Measurements from ENCODE around the gene RNF151.

Gene RNF151

DNA sequence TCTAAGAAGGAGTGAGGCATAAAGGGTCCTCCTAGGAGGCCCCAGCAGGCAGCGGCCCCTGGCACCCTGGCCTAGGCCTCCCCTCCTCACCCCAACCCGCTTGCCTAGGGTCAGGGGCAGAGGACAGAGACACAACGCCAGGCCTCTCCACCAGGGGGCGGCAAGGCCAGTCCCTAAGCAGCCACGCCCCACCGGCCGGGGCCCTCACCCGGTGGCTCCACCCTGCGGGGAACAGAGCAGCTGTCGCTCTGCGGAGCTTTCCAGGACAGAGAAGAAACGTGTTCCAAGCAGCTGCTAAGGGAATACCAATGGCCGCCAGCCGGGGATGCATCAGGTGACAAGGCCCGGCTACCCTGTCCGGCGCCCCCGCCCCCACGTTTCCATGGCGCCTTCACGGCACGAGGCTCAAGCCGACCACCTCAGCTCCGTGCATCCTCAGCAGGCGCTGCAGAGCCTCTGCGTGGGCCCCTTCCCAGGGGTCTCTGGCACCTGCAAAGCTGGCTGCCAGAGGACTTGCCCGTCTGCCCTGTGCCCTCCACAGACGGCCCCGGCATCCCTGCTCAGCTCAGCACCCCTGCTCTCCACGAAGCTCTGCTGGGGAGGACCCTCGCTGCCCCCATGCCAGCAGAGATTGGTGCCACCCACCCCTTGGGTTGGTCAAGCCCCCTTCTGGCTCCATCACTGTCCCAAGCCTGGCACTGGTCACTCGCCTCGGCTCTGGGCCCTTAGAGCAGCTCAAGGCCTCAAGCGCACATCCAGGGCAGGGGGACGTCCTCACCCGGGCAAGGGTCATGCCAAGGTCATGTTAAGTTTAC lies 37.4 kb downstream of the RNF151 start:
- TF ChIP-seq, protein P1, sequence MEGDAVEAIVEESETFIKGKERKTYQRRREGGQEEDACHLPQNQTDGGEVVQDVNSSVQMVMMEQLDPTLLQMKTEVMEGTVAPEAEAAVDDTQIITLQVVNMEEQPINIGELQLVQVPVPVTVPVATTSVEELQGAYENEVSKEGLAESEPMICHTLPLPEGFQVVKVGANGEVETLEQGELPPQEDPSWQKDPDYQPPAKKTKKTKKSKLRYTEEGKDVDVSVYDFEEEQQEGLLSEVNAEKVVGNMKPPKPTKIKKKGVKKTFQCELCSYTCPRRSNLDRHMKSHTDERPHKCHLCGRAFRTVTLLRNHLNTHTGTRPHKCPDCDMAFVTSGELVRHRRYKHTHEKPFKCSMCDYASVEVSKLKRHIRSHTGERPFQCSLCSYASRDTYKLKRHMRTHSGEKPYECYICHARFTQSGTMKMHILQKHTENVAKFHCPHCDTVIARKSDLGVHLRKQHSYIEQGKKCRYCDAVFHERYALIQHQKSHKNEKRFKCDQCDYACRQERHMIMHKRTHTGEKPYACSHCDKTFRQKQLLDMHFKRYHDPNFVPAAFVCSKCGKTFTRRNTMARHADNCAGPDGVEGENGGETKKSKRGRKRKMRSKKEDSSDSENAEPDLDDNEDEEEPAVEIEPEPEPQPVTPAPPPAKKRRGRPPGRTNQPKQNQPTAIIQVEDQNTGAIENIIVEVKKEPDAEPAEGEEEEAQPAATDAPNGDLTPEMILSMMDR (IDR thresholded peaks at IDR 0.05; ENCODE audit: insufficient read depth, low read depth, low read length, missing control alignments): peak; percentile 95
- H3K4me3 ChIP-seq (ENCODE audit: low read depth, low read length): no peak overlapping the region

DNA sequence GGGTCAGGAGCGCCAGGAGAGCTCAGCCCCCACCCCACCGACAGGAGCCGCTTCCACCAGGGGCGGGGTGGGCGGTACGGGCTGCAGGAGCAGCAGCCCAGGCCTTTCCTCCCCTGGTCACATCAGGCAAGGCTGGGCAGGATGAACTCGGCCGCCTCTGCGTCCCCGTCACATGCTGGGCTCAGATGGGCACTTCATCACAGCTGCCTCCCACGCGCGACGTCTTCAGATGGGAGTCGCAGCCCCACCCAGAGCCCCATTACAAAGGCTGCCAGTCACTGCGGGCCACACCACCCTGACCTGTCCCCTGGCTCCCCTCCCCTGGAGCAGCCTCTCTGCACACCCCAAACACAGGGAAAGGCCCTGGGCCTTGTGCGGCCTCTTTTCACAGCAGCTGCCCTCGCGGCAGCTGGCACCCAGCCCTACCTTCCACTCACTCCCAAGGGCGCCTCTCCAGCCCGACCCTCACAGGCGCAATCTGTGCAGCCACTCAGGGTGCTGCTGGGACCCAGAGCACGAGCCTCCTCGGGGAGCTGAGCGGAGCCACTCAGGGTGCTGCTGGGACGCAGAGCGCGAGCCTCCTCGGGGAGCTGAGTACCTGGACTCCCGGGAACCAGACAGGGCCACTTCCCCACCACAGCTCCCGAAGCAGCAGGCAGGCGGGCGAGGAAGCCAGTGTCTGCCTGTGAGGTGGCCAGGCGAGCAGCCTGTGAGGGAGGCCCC lies 38.3 kb downstream of the RNF151 start:
- no peak overlapping the region for H3K4me3 ChIP-seq (ENCODE audit: low read depth, low read length)
- no peak for DNase-seq (ENCODE audit: low read depth)
- TF ChIP-seq, protein P1 (IDR thresholded peaks at IDR 0.05; ENCODE audit: insufficient read depth, low read depth, low read length, missing control alignments): no peak

More for the DNA sequence above, 37.4 kb downstream of the RNF151 start:
- DNase-seq (ENCODE audit: low read depth): peak; percentile 91

DNA sequence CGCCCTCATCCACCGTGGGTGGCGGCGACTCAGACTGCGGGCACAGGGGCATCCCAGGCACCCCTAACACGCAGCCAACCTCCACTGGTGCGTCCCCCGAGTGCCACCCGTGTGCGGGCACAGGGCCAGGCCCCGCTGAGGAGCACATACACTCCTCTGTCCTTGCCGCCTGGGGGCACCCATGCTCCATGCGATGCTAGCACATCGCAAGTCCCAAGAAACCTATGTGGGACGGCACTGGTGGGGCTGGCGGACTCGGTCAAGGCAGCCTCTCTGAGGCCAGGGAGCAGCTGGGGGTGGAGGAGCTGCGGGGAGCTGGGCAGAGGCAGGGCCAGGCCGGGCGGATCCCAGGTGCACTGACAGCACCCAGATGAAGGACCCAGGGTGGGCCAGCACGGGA lies 39.0 kb downstream of the RNF151 start:
- no peak overlapping the region for H3K4me3 ChIP-seq (ENCODE audit: low read depth, low read length)
- TF ChIP-seq, protein P1 (IDR thresholded peaks at IDR 0.05; ENCODE audit: insufficient read depth, low read depth, low read length, missing control alignments): no peak
- DNase-seq (ENCODE audit: low read depth): no peak

DNA sequence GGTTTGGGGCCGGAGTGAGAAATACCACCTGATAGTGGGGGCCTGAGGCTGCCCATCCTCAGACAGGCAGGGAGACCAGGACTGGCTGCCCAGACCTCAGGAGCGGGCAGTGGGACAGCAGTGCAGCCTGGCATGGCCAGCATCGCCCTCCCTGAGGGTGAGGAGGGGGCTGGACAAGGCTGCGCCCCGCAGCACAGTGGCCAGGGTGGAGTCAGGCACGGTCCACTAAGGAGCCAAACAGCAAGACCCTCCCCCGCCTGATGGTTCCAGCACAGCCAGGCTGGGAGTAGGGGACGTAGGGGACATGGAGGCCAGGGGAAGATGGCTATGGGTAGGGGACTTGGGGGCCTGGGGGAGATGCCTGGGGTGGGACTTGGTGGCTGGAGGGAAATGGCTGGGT lies 39.7 kb downstream of the RNF151 start:
- TF ChIP-seq, protein P1 (IDR thresholded peaks at IDR 0.05; ENCODE audit: insufficient read depth, low read depth, low read length, missing control alignments): no peak
- H3K4me3 ChIP-seq (ENCODE audit: low read depth, low read length): no peak overlapping the region
- DNase-seq (ENCODE audit: low read depth): no peak

DNA sequence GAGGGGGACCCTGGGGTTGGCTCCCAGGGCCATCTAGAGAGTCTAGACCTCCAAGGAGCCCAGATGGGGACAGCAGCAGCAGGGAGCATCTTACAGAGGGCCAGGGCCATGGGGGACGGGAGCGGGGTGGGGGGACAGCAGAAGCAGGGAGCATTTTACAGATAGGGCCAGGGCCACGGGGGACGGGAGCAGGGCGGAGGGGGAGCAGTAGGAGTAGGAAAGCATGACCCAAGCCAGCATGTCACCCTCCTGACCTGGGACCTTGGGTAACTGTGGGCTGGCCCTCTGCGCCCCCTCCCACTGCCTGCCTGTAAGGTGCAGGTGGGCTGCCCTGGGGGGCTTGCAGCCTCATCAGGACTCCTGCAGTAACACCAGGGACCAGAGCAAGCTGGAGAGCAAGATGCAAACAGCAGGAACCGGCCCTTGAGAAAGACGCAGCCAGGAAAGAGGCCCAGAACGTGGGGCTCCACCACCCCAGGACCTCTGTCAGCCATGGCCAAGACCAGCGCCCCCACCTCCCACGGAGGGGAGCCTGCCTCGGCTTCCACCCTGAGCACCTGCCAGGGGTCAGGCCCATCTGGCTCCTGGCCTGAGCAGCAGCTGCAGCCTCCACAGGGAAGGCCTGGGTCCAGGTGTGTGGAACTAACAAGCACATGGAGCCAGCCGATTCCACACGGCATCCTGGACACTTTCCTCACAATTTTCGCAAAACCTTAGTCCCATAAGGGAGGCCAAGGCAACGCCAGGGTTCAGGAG lies 40.6 kb downstream of the RNF151 start:
- no peak for DNase-seq (ENCODE audit: low read depth)
- TF ChIP-seq, protein P1 (IDR thresholded peaks at IDR 0.05; ENCODE audit: insufficient read depth, low read depth, low read length, missing control alignments): no peak
- H3K4me3 ChIP-seq (ENCODE audit: low read depth, low read length): peak overlapping the region; percentile 81

DNA sequence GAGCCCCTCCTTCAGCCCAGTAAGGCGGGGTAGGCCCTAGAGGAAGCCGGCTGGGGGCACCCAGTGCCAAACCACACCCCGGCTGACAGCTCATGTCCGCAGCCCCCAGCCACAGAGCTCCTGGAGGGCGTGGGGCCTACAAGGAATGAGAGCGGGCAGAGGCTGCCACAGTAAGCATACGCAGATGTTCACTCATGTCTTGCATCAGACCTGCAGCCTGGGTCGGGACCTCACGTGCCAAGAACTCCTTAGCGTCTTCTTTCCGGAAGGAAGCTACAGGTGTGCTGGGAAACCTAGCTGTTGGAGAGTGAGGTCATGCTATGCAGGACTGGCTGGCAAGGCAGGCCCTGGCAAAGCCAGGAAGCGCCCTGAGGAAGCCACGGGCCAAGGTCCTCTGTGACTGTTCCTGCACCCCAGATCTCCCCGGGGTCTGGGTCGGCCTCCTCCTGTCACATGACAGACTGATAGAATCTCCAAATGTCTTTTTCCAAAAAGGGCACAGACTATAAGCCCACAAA lies 41.4 kb downstream of the RNF151 start:
- peak; percentile 56 for DNase-seq (ENCODE audit: low read depth)
- peak overlapping the region; percentile 81 for H3K4me3 ChIP-seq (ENCODE audit: low read depth, low read length)
- TF ChIP-seq, protein P1 (IDR thresholded peaks at IDR 0.05; ENCODE audit: insufficient read depth, low read depth, low read length, missing control alignments): no peak

All from GM12865 (cell line).